ENCODE data around the gene RETREG2.

The RETREG2 gene

GRCh38 chr2:219218217-219218731, 40.2 kb downstream of the RETREG2 start:
- no peak overlapping the region for H2BK12ac ChIP-seq (ENCODE audit: low read length)
- H3K4me1 ChIP-seq (ENCODE audit: control insufficient read depth in 2 of 2, insufficient read depth in 1 of 2, low read depth in 1 of 2, low read length in 2 of 2), result peaks cover 7 to 12% of the 10 kb centered on the region in 2 donors
- no peaks in the 10 kb centered on the region for H3K27me3 ChIP-seq (ENCODE audit: control insufficient read depth in 3 of 3, insufficient read depth in 3 of 3, low read depth in 1 of 3, low read length in 3 of 3)
- peaks cover 41 to 70% of the 10 kb centered on the region in 2 donors for H3K36me3 ChIP-seq (replicated peaks in 1 of 2; ENCODE audit: control insufficient read depth in 2 of 2, insufficient read depth in 2 of 2, low read length in 2 of 2)
- peak overlapping the region; percentile 91 for H2AFZ ChIP-seq (ENCODE audit: low read length)
- no CpG with 5 or more reads among the region's 37 CpGs for WGBS, 2 donors (ENCODE audit: extremely low coverage in 2 of 2, insufficient read length in 2 of 2, insufficient replicate concordance in 1 of 2)
- H2BK5ac ChIP-seq (ENCODE audit: low read length), result peak overlapping the region; percentile 26
- peak overlapping the region; percentile 99 for H3K4me2 ChIP-seq (ENCODE audit: insufficient read depth, low read length, poor library complexity, severe bottlenecking)
- no peak overlapping the region for H2BK120ac ChIP-seq (ENCODE audit: low read depth, low read length)
- H3K23ac ChIP-seq (ENCODE audit: low read depth, low read length, poor library complexity), result peak overlapping the region; percentile 99
- peak overlapping the region; percentile 96 for H4K91ac ChIP-seq (ENCODE audit: low read depth, low read length, poor library complexity)
- peak overlapping the region; percentile 52 for H3K27ac ChIP-seq (replicated peaks; ENCODE audit: low read length)
- H4K8ac ChIP-seq (ENCODE audit: low read depth, low read length), result peak overlapping the region; percentile 50
- H2BK15ac ChIP-seq (ENCODE audit: low read length), result peak overlapping the region; percentile 21
- H3K14ac ChIP-seq (ENCODE audit: low read length), result peak overlapping the region; percentile 97
- peak overlapping the region; percentile 70 to 93 for H3K4me3 ChIP-seq (ENCODE audit: low read length in 2 of 2)
- DNase-seq (ENCODE audit: low spot score), result peak; percentile 66
- peak overlapping the region; percentile 96 for H3K9ac ChIP-seq (ENCODE audit: low read depth, low read length, poor library complexity)
- H3K9me3 ChIP-seq (replicated peaks in 1 of 2; ENCODE audit: control insufficient read depth in 2 of 2, insufficient read depth in 1 of 2, low read depth in 1 of 2, low read length in 2 of 2), result no peaks in the 10 kb centered on the region
- peak overlapping the region; percentile 99 for H3K18ac ChIP-seq (ENCODE audit: low read length)
- H3K79me1 ChIP-seq (ENCODE audit: low read depth, low read length), result no peaks in the 10 kb centered on the region
- no peak overlapping the region for H3K4ac ChIP-seq (ENCODE audit: low read length)
- H2AK5ac ChIP-seq (ENCODE audit: low read depth, low read length), result peak overlapping the region; percentile 89

GRCh38 chr2:219218732-219219701, 40.9 kb downstream of the RETREG2 start, which contains the start of gene ABCB6:
ABCB6 (minus strand) TSS chr2:219218958; CDS start chr2:219218673, 285 bp downstream.
- H3K4ac ChIP-seq (ENCODE audit: low read length), result no peak within 1 kb of the TSS
- peak within 1 kb of the TSS; percentile 74 for H3K27ac ChIP-seq (replicated peaks; ENCODE audit: low read length)
- H3K4me3 ChIP-seq (ENCODE audit: low read length in 2 of 2), result peak within 1 kb of the TSS; percentile 70 to 93
- peak within 1 kb of the TSS; percentile 99 for H3K18ac ChIP-seq (ENCODE audit: low read length)
- H2AK5ac ChIP-seq (ENCODE audit: low read depth, low read length), result peak within 1 kb of the TSS; percentile 89
- no CpG with 5 or more reads among the region's 71 CpGs for WGBS, 2 donors (ENCODE audit: extremely low coverage in 2 of 2, insufficient read length in 2 of 2, insufficient replicate concordance in 1 of 2)
- H2BK120ac ChIP-seq (ENCODE audit: low read depth, low read length), result no peak within 1 kb of the TSS
- peak within 1 kb of the TSS; percentile 96 for H4K91ac ChIP-seq (ENCODE audit: low read depth, low read length, poor library complexity)
- peak within 1 kb of the TSS; percentile 99 for H3K23ac ChIP-seq (ENCODE audit: low read depth, low read length, poor library complexity)
- no peak within 1 kb of the TSS for H2BK12ac ChIP-seq (ENCODE audit: low read length)
- H4K8ac ChIP-seq (ENCODE audit: low read depth, low read length), result peak within 1 kb of the TSS; percentile 97
- peak within 1 kb of the TSS; percentile 99 for H3K4me2 ChIP-seq (ENCODE audit: insufficient read depth, low read length, poor library complexity, severe bottlenecking)
- peak within 1 kb of the TSS; percentile 97 for H3K14ac ChIP-seq (ENCODE audit: low read length)
- peaks cover under 1% of the 10 kb centered on the region for H3K79me1 ChIP-seq (ENCODE audit: low read depth, low read length)
- peak within 1 kb of the TSS; percentile 91 for H2AFZ ChIP-seq (ENCODE audit: low read length)
- no peaks in the 10 kb centered on the region for H3K27me3 ChIP-seq (ENCODE audit: control insufficient read depth in 3 of 3, insufficient read depth in 3 of 3, low read depth in 1 of 3, low read length in 3 of 3)
- peaks cover 7 to 12% of the 10 kb centered on the region in 2 donors for H3K4me1 ChIP-seq (ENCODE audit: control insufficient read depth in 2 of 2, insufficient read depth in 1 of 2, low read depth in 1 of 2, low read length in 2 of 2)
- peak within 1 kb of the TSS; percentile 79 for H2BK15ac ChIP-seq (ENCODE audit: low read length)
- peak; percentile 82 for DNase-seq (ENCODE audit: low spot score)
- H3K9ac ChIP-seq (ENCODE audit: low read depth, low read length, poor library complexity), result peak within 1 kb of the TSS; percentile 96
- H2BK5ac ChIP-seq (ENCODE audit: low read length), result peak within 1 kb of the TSS; percentile 26
- peaks cover 42 to 70% of the 10 kb centered on the region in 2 donors for H3K36me3 ChIP-seq (replicated peaks in 1 of 2; ENCODE audit: control insufficient read depth in 2 of 2, insufficient read depth in 2 of 2, low read length in 2 of 2)
- H3K9me3 ChIP-seq (replicated peaks in 1 of 2; ENCODE audit: control insufficient read depth in 2 of 2, insufficient read depth in 1 of 2, low read depth in 1 of 2, low read length in 2 of 2), result no peaks in the 10 kb centered on the region

GRCh38 chr2:219219784-219220532, 41.9 kb downstream of the RETREG2 start:
- Histone ChIP-seq H2BK15ac (ENCODE audit: low read length) (peak overlapping the region; percentile 79), H2AK5ac (ENCODE audit: low read depth, low read length) (peak overlapping the region; percentile 89), H2BK12ac (ENCODE audit: low read length) (peak overlapping the region; percentile 22), H3K4me2 (ENCODE audit: insufficient read depth, low read length, poor library complexity, severe bottlenecking) (peak overlapping the region; percentile 11), H3K9ac (ENCODE audit: low read depth, low read length, poor library complexity) (peak overlapping the region; percentile 72), H3K4me3 (ENCODE audit: low read length in 2 of 2) (no peak overlapping the region), H3K23ac (ENCODE audit: low read depth, low read length, poor library complexity) (peak overlapping the region; percentile 31), H2BK5ac (ENCODE audit: low read length) (peak overlapping the region; percentile 26), H2BK120ac (ENCODE audit: low read depth, low read length) (no peak overlapping the region), H3K4ac (ENCODE audit: low read length) (no peak overlapping the region), H3K36me3 (replicated peaks in 1 of 2; ENCODE audit: control insufficient read depth in 2 of 2, insufficient read depth in 2 of 2, low read length in 2 of 2) (peaks cover 43 to 70% of the 10 kb centered on the region in 2 donors), H4K8ac (ENCODE audit: low read depth, low read length) (no peak overlapping the region), H2AFZ (ENCODE audit: low read length) (no peak overlapping the region), H3K4me1 (ENCODE audit: control insufficient read depth in 2 of 2, insufficient read depth in 1 of 2, low read depth in 1 of 2, low read length in 2 of 2) (peaks cover 7 to 12% of the 10 kb centered on the region in 2 donors), H4K91ac (ENCODE audit: low read depth, low read length, poor library complexity) (no peak overlapping the region), H3K27ac (replicated peaks; ENCODE audit: low read length) (no peak overlapping the region), H3K27me3 (ENCODE audit: control insufficient read depth in 3 of 3, insufficient read depth in 3 of 3, low read depth in 1 of 3, low read length in 3 of 3) (no peaks in the 10 kb centered on the region), H3K79me1 (ENCODE audit: low read depth, low read length) (peaks cover 2% of the 10 kb centered on the region), H3K14ac (ENCODE audit: low read length) (peak overlapping the region; percentile 6), H3K9me3 (replicated peaks in 1 of 2; ENCODE audit: control insufficient read depth in 2 of 2, insufficient read depth in 1 of 2, low read depth in 1 of 2, low read length in 2 of 2) (no peaks in the 10 kb centered on the region), H3K18ac (ENCODE audit: low read length) (peak overlapping the region; percentile 99)
- no CpG with 5 or more reads among the region's 18 CpGs for WGBS, 2 donors (ENCODE audit: extremely low coverage in 2 of 2, insufficient read length in 2 of 2, insufficient replicate concordance in 1 of 2)
- no peak for DNase-seq (ENCODE audit: low spot score)
